ENCODE measurements around the gene ZNF672.
"Not testable (repeated sequence)": the region's sequence is repeated elsewhere in the genome, so short reads cannot be mapped to it uniquely, and the experiment has no call there.

ZNF672 gene

GRCh38 chr1:248886237-248886895, 48.3 kb downstream of the ZNF672 start:
- no peak for DNase-seq (ENCODE audit: low read depth in 2 of 2)

GRCh38 chr1:248889914-248890243, 51.9 kb downstream of the ZNF672 start:
- DNase-seq (ENCODE audit: low read depth in 2 of 2) = not testable (repeated sequence)

GRCh38 chr1:248890549-248891498, 52.8 kb downstream of the ZNF672 start:
- DNase-seq (ENCODE audit: low read depth in 2 of 2) = no peak

GRCh38 chr1:248891758-248892157, 53.7 kb downstream of the ZNF672 start:
- no peak for DNase-seq (ENCODE audit: low read depth in 2 of 2)

GRCh38 chr1:248892590-248892989, 54.6 kb downstream of the ZNF672 start:
- DNase-seq (ENCODE audit: low read depth in 2 of 2) = no peak

- no peak for DNase-seq (ENCODE audit: low read depth in 2 of 2)
Measured at GRCh38 chr1:248894837-248895236, 56.8 kb downstream of the ZNF672 start.

GRCh38 chr1:248897412-248898337, 59.7 kb downstream of the ZNF672 start:
- DNase-seq (ENCODE audit: low read depth in 2 of 2) = no peak
